Measurements from ENCODE around the gene NUF2.
"Not testable (repeated sequence)": the region's sequence is repeated elsewhere in the genome, so short reads cannot be mapped to it uniquely, and the experiment has no call there.

NUF2 gene

GRCh38 chr1:163335216-163335615, 13.5 kb downstream of the NUF2 start:
- no peak for DNase-seq (ENCODE audit: low read depth, low spot score)

GRCh38 chr1:163337631-163338030, 15.9 kb downstream of the NUF2 start:
- DNase-seq (ENCODE audit: low read depth, low spot score) = no peak

GRCh38 chr1:163346326-163346870, 24.6 kb downstream of the NUF2 start:
- no peak for DNase-seq (ENCODE audit: low read depth, low spot score)

DNA sequence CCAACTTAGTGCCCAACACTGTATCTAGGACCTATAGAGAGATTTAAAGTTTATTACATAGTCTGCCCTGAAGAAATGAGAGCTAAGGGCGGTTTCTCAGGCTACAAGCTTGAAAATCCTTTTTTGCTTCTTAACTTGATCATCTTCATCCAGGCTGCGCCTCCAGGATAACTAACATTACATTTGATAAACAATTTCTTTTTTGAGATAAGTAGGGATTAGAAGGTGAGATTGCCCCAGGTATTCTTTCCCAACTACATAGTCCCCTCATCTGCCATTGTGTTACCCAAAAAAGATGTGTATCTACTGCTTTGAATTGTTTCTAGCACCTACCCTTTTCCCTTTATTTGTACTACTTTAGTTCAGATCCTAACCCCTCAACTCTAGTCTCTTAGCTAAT, 25.4 kb downstream of the NUF2 start:
- no peak for DNase-seq (ENCODE audit: low read depth, low spot score)

GRCh38 chr1:163351912-163352311, 30.2 kb downstream of the NUF2 start:
- no peak for DNase-seq (ENCODE audit: low read depth, low spot score)

DNA sequence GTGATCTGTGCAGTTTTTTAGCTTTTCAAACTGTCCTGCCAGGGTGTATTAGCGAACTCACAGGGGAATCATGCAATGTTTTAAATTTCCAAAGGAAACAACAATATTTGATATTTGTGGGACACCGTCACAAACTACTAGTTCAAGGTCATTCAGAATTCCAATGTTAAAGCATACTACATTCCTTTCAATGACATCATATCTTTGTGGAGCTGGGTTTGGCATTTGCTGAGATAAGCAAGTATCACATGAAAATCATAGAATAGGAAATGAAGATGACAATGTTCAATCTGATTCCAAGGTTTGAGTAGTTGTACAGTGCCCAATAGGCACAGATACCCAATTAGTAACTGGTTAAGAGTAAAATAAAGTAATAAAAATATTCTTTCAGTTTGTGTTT, 35.6 kb downstream of the NUF2 start:
- DNase-seq (ENCODE audit: low read depth, low spot score) = peak; percentile 13

GRCh38 chr1:163358172-163358571, 36.4 kb downstream of the NUF2 start:
- not testable (repeated sequence) for DNase-seq (ENCODE audit: low read depth, low spot score)

DNA sequence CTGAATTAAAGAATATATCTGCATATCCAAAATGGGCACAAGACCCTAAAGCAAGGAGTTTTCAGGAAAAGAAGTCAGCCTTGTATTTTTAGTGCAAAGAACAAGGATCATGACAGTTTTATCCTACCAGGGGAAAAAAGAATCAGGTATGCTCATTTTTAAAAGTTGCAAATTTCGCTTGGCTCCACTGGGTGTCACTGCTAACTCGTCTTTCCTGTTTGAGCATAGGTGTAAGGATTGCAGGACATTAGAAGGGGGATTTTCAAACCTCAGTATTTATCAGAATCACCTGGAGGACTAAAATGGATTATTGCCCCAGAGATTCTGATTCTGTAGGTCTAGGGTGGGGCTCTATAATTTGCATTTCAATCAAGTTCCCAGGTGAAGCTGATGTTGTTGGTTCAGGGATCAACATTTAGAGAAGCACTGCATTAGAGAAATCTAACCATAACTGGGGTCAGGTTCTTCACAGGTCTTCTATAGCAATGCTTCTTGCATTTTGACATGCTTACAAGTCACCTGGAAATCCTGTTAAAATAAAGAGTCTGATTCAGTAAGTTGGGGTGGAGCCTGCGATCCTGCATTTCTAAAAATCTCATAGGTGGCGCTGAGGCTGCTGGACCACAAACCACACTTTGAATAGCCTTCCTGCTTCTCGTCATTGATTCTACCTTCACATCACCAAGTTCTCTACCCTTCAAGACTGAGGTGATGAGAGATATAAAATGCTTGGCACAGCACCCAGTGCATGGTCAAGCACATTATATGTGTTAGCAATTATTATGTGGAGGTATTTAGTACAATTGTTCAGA, 39.6 kb downstream of the NUF2 start:
- DNase-seq (ENCODE audit: low read depth, low spot score) = peak; percentile 29

DNA sequence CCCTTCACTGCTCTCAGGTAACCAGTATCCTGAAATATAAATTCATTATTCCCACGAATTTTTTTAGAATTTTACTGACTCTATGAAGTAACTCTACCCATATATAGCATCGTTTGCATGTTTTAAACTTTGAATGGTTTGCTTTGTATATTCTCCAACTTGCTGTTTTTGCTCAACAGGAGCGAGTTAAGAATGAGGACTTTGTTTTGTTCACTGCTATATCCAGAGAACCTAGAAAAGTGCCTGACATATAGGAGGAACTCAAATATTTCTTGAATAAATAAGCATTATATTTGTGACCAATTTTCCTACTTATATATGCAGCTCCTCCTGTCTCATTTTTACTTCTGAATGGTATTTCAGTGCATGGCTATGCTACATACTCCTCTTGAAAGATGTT, 43.4 kb downstream of the NUF2 start:
- no peak for DNase-seq (ENCODE audit: low read depth, low spot score)

GRCh38 chr1:163366555-163366954, 44.8 kb downstream of the NUF2 start:
- DNase-seq (ENCODE audit: low read depth, low spot score) = no peak

GRCh38 chr1:163367721-163368120, 46.0 kb downstream of the NUF2 start:
- DNase-seq (ENCODE audit: low read depth, low spot score) = no peak

- no peak for DNase-seq (ENCODE audit: low read depth, low spot score)
These were observed 50.8 kb downstream of the NUF2 start for GRCh38 chr1:163372576-163372975.

DNA sequence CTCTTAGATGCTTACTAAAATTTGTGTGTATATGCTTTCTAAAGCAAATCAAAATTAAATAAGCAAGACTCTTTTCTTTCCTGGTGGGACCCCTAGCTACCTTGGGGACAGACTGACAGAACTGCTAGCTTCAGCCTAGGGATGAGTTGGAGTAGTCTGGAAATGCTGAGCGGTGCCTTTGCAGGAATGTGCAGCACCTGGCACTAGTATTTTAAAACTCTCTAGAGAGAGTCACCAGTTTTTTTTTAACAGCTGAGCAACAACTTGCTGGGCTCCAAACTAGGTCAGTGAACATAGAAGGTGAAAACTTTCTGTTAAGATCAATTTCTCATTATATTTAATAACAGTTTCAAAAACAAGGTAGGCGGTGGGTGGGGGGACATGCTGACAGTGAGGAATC, 56.8 kb downstream of the NUF2 start:
- no peak for DNase-seq (ENCODE audit: low read depth, low spot score)

- no peak for DNase-seq (ENCODE audit: low read depth, low spot score)
These were observed 58.0 kb downstream of the NUF2 start for GRCh38 chr1:163379801-163380200.

- DNase-seq (ENCODE audit: low read depth, low spot score) = no peak
These were observed 59.9 kb downstream of the NUF2 start for GRCh38 chr1:163381487-163382184.

- no peak for DNase-seq (ENCODE audit: low read depth, low spot score)
These were observed 60.6 kb downstream of the NUF2 start for GRCh38 chr1:163382395-163382794.

GRCh38 chr1:163387146-163387545, 65.4 kb downstream of the NUF2 start:
- DNase-seq (ENCODE audit: low read depth, low spot score) = no peak

DNA sequence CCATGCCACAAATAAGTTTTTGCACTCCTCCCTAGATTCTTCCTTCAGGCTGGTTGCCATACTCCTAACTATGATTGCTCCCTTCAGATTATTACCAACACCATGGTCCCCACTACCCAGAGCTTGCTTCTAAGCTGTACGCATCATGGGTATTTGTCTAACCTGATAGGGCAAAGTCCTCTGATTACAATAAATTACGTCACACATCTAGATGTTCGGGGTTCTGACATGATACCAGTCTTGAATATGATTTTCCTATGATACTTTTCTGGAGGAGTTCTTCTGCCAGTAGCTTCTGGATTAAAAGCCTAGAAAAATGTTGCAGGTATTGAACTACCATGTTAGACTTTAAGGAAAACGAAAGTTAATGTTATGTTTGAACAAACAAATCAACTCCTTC, 67.2 kb downstream of the NUF2 start:
- DNase-seq (ENCODE audit: low read depth, low spot score) = no peak

- DNase-seq (ENCODE audit: low read depth, low spot score) = peak; percentile 41
These were observed 74.0 kb downstream of the NUF2 start for GRCh38 chr1:163395790-163396189.

DNA sequence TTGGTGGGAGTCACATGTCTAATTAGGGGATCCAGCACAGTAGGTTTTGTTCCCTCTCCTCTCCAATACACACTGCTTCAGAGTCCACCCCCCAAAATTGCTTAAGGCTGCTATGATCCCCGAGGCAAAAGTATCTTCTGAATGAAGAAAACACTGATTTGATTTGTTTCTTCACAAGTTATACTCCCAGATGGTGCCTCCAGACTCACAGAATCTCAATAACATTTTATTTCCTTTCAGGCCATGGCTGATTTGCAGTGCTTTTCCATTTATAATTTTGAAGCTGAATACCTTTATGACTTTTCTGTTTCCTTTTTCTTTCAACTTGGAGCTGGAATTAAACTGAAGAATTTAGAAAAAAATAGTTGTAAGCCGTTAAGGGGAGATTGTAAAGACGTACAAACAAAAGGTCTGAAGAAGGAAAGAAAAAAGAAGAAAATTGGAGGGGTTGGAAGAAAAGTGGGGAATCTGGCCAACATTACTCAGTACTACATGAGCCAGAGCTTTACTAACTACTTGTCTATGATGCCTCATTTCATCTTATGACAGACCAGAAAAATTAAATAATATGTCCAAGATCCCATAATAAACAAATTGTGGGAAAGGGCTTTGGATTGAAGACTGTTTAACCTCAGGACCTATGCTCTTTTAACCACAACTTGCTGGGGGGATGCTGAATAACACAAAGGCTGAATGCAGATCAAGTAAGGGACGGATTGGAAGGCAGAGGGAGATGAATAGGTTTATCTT, 75.9 kb downstream of the NUF2 start:
- DNase-seq (ENCODE audit: low read depth, low spot score) = no peak

GRCh38 chr1:163399001-163399400, 77.2 kb downstream of the NUF2 start:
- DNase-seq (ENCODE audit: low read depth, low spot score) = no peak

- peak; percentile 3 for DNase-seq (ENCODE audit: low read depth, low spot score)
These were observed 78.3 kb downstream of the NUF2 start for GRCh38 chr1:163399976-163400601.
